Inflammatory macrophage treated with lipopolysaccharide for 1 hour (primary cell): ENCODE measurements around the gene PPM1F.
A peak's percentile ranks its signal among the peaks of the same experiment; 100 is the strongest.

Source experiments
- DNase-seq, 2 donors: peaks; one replicate each; pipeline ENCODE4 v3.0.0-alpha.2; 2020 to 2022

PPM1F gene

GRCh38 chr22:21960200-21961126, 7.8 kb upstream of the PPM1F start:
- DNase-seq: no peak

GRCh38 chr22:21959274-21960074, 6.8 kb upstream of the PPM1F start:
- DNase-seq: no peak

- DNase-seq: no peak
Observed at GRCh38 chr22:21958360-21959273, 6.0 kb upstream of the PPM1F start.

GRCh38 chr22:21951931-21952465, 650 bp downstream of the PPM1F start:
- peak in 1 of 2 donors; percentile 27 for DNase-seq

GRCh38 chr22:21951062-21951461, 1.6 kb downstream of the PPM1F start:
- DNase-seq: no peak

GRCh38 chr22:21949948-21950347, 2.7 kb downstream of the PPM1F start:
- no peak for DNase-seq

- DNase-seq: no peak
Observed at GRCh38 chr22:21949569-21949918, 3.1 kb downstream of the PPM1F start.

- no peak for DNase-seq
Observed at GRCh38 chr22:21948824-21949568, 3.7 kb downstream of the PPM1F start.

- DNase-seq: no peak
Observed at GRCh38 chr22:21948390-21948789, 4.3 kb downstream of the PPM1F start.

- DNase-seq: no peak
Observed at GRCh38 chr22:21947040-21948014, 5.3 kb downstream of the PPM1F start.

- no peak for DNase-seq
Observed at GRCh38 chr22:21946262-21946925, 6.3 kb downstream of the PPM1F start.

- no peak for DNase-seq
Observed at GRCh38 chr22:21945453-21946261, 7.0 kb downstream of the PPM1F start.

- no peak for DNase-seq
Observed at GRCh38 chr22:21944871-21945270, 7.8 kb downstream of the PPM1F start.

- peak; percentile 35 to 67 for DNase-seq
Observed at GRCh38 chr22:21943571-21944448, 8.8 kb downstream of the PPM1F start.

- DNase-seq: peak; percentile 87 to 92
Observed at GRCh38 chr22:21942407-21943343, 10.0 kb downstream of the PPM1F start.

GRCh38 chr22:21941921-21942320, 10.7 kb downstream of the PPM1F start:
- no peak for DNase-seq

- DNase-seq: peak in 1 of 2 donors; percentile 26
Observed at GRCh38 chr22:21940521-21940920, 12.1 kb downstream of the PPM1F start.
